HT-29 (cell line): Measurements from ENCODE around the gene DCAF4. TPM values are rescaled to one million over a fixed set of nuclear protein-coding genes. Genes with fewer than 3 reads are reported as not detected.

Experiments used
- total RNA-seq: library from RNA; depleted of rRNA; stranded (reverse); fragments of >200 nt; shearing (Covaris generic); gene quantifications from 2 replicates; pipeline ENCODE4 v1.2.3, GENCODE V29; 2014; rRNA removed

The DCAF4 gene
- total RNA-seq, 1 experiment from 2014 or later, result 18.0 TPM

Other genes with a start within 250 kb of the DCAF4 start
- gene DPF3, start 32.4 kb upstream of the DCAF4 start, total RNA-seq, result not detected in 2 replicates
- gene ZFYVE1, start 100.6 kb downstream of the DCAF4 start, total RNA-seq, result 1.1 and 2.2 TPM in 2 replicates
- 20.3 and 26.1 TPM in 2 replicates for gene RBM25, start 132.1 kb downstream of the DCAF4 start, total RNA-seq
- gene PSEN1, start 210.0 kb downstream of the DCAF4 start, total RNA-seq, result 16.4 and 23.2 TPM in 2 replicates